Panc1 (cell line): ENCODE results near the gene BEST3.

Source experiments
- CTCF ChIP-seq: fragments of 450-650 bp; IDR thresholded peaks from 2 replicates; pipeline ENCODE4 v1.5.1; 2017; ENCODE audit warnings: mild to moderate bottlenecking
- REST ChIP-seq, 2 experiments: IDR thresholded peaks; 2 replicates each; pipeline ENCODE4 v1.6.1; 2011 to 2012; ENCODE audit warnings: low read depth in 2 of 2, control low read depth in 1 of 2, low read length in 1 of 2, mild to moderate bottlenecking in 1 of 2, moderate library complexity in 1 of 2; ENCODE audit not compliant: insufficient read depth in 1 of 2

- TF ChIP-seq CTCF (no peak), REST (IDR thresholded peaks at IDR 0.05; ENCODE audit: insufficient read depth in 1 of 2, low read depth in 2 of 2, low read length in 1 of 2) (no peak)
These were observed 54.6 kb downstream of the BEST3 start for GRCh38 chr12:69644511-69644910.
